ENCODE results near the gene KCNMA1.

Gene KCNMA1

GRCh38 chr10:77387247-77387646 is 250.4 kb downstream of the KCNMA1 start:
- peak; percentile 4 for FAIRE-seq
- no peak for DNase-seq (ENCODE audit: insufficient read length, low spot score)

- DNase-seq (ENCODE audit: insufficient read length, low spot score) (no peak), FAIRE-seq (no peak)
These were observed 250.8 kb downstream of the KCNMA1 start for GRCh38 chr10:77386838-77387237.

- FAIRE-seq (no peak), DNase-seq (ENCODE audit: insufficient read length, low spot score) (no peak)
These were observed 251.2 kb downstream of the KCNMA1 start for GRCh38 chr10:77386365-77386764.

- FAIRE-seq: peak; percentile 28
- no peak for DNase-seq (ENCODE audit: insufficient read length, low spot score)
These were observed 252.3 kb downstream of the KCNMA1 start for GRCh38 chr10:77385315-77385714.

- peak; percentile 23 for FAIRE-seq
- DNase-seq (ENCODE audit: insufficient read length, low spot score): no peak
These were observed 253.6 kb downstream of the KCNMA1 start for GRCh38 chr10:77383861-77384553.

- DNase-seq (ENCODE audit: insufficient read length, low spot score): no peak
- no peak for FAIRE-seq
These were observed 255.9 kb downstream of the KCNMA1 start for GRCh38 chr10:77381750-77382149.

GRCh38 chr10:77380723-77381122 is 256.9 kb downstream of the KCNMA1 start:
- FAIRE-seq (no peak), DNase-seq (ENCODE audit: insufficient read length, low spot score) (no peak)

- no peak for DNase-seq (ENCODE audit: insufficient read length, low spot score)
These were observed 257.4 kb downstream of the KCNMA1 start for GRCh38 chr10:77380191-77380590.

GRCh38 chr10:77378366-77379349 is 258.9 kb downstream of the KCNMA1 start:
- FAIRE-seq (no peak), DNase-seq (ENCODE audit: insufficient read length, low spot score) (no peak)

More at GRCh38 chr10:77380191-77380590, 257.4 kb downstream of the KCNMA1 start:
- FAIRE-seq: no peak

GRCh38 chr10:77377678-77378352 is 259.8 kb downstream of the KCNMA1 start:
- DNase-seq (ENCODE audit: insufficient read length, low spot score) (no peak), FAIRE-seq (no peak)

- no peak for DNase-seq (ENCODE audit: insufficient read length, low spot score)
- FAIRE-seq: no peak
These were observed 260.6 kb downstream of the KCNMA1 start for GRCh38 chr10:77377034-77377433.

GRCh38 chr10:77374189-77374656 is 263.4 kb downstream of the KCNMA1 start:
- DNase-seq (ENCODE audit: insufficient read length, low spot score): no peak
- no peak for FAIRE-seq

GRCh38 chr10:77371848-77372799 is 265.5 kb downstream of the KCNMA1 start:
- FAIRE-seq (no peak), DNase-seq (ENCODE audit: insufficient read length, low spot score) (no peak)

GRCh38 chr10:77371421-77371820 is 266.2 kb downstream of the KCNMA1 start:
- FAIRE-seq (no peak), DNase-seq (ENCODE audit: insufficient read length, low spot score) (no peak)

GRCh38 chr10:77368006-77368405 is 269.6 kb downstream of the KCNMA1 start:
- no peak for DNase-seq (ENCODE audit: insufficient read length, low spot score)
- no peak for FAIRE-seq

- no peak for FAIRE-seq
- DNase-seq (ENCODE audit: insufficient read length, low spot score): no peak
These were observed 274.4 kb downstream of the KCNMA1 start for GRCh38 chr10:77363210-77363609.

GRCh38 chr10:77361831-77362230 is 275.8 kb downstream of the KCNMA1 start:
- no peak for FAIRE-seq

GRCh38 chr10:77361426-77361825 is 276.2 kb downstream of the KCNMA1 start:
- FAIRE-seq (no peak), DNase-seq (ENCODE audit: insufficient read length, low spot score) (no peak)

More at GRCh38 chr10:77361831-77362230, 275.8 kb downstream of the KCNMA1 start:
- no peak for DNase-seq (ENCODE audit: insufficient read length, low spot score)

- FAIRE-seq (no peak), DNase-seq (ENCODE audit: insufficient read length, low spot score) (no peak)
These were observed 276.8 kb downstream of the KCNMA1 start for GRCh38 chr10:77360835-77361234.
